ENCODE data around the gene SECTM1.

Gene SECTM1

DNA sequence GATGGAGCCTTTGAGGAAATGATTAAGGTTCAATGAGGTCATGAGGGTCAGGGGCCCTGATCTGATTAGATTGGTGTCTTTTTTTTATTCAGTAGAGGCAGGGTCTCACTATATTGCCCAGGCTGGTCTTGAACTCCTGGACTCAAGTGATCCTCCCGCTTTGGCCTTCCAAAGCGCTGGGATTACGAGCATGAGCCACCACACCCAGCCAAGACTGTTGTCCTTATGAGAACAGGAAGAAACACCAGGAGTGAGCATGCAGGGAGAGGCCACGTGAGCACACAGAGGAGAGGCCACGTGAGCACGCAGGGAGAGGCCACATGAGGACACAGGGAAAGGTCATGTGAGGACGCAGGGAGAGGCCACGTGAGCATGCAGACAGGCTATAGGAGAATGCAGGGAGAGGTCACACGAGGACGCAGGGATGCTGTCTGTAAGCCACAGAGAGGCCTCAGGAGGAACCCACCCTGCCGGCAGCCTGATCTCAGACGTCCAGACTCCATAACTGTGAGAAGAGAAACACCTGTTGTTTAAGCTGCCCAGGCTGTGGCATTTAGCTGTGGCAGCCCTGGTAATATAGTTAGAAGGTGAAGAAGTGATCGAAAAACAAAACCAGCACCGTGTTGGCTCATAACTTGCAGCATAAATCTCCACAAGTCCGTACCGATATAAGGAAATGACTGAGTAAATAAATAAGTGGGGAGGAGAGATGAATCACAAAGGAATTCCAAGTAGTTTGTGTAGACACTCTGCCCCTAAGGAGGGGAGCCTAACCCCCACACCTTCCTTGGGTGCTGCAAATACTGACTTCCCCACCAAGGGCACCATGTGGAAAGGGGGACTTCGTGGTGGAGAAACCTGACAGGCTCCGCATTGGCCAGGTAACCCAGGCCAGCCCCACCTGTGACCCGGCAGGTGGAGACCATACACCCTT lies 45.4 kb downstream of the SECTM1 start:
- in situ Hi-C loops (cut with MboI; ENCODE audit: low sequenced_read_pairs, unreplicated experiment) = no loop called here
- TF ChIP-seq, protein P1, sequence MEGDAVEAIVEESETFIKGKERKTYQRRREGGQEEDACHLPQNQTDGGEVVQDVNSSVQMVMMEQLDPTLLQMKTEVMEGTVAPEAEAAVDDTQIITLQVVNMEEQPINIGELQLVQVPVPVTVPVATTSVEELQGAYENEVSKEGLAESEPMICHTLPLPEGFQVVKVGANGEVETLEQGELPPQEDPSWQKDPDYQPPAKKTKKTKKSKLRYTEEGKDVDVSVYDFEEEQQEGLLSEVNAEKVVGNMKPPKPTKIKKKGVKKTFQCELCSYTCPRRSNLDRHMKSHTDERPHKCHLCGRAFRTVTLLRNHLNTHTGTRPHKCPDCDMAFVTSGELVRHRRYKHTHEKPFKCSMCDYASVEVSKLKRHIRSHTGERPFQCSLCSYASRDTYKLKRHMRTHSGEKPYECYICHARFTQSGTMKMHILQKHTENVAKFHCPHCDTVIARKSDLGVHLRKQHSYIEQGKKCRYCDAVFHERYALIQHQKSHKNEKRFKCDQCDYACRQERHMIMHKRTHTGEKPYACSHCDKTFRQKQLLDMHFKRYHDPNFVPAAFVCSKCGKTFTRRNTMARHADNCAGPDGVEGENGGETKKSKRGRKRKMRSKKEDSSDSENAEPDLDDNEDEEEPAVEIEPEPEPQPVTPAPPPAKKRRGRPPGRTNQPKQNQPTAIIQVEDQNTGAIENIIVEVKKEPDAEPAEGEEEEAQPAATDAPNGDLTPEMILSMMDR (IDR thresholded peaks at IDR 0.05; ENCODE audit: borderline replicate concordance, control extremely low read depth, extremely low read depth, insufficient read depth, missing control alignments) = no peak
- no peak for DNase-seq (ENCODE audit: low spot score)

DNA sequence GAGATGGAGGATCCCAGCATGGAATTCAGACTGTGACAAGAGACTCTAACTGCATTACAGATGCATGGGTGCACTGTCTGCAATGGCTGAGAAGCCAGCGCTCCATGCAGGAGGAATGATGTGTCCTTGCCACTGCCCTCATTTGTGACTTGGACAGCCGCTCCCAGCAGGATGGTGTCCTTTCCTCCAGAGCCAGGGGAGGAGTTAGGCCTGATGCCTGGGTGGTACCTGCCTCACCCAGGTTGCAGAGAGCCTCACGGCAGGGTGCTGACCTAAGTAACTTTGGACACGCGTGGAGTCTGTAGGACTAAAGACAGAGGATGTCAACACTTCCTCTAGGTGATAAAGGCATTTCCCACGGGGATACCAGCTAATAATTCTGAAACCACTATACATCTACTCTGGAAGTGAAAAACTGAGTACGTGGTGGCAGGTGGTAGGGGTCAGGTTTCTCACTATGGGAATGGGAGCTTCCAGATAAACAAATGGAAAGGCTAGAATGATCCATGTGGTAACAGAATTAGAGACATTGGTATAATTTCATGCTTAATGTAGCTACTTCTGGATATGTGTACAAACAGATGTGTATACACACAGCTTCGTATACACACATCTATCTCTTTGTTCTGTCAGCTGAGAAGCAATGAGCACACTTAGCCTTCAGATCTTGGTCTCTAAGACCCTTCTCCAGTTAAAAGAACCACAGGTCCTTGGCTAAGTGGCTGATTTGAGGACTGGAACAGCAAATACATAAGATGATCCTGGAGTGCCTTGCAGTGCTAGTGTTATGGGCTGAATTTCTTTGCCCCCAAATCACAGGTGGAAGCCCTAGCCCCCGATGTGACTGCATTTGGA lies 46.3 kb downstream of the SECTM1 start:
- DNase-seq (ENCODE audit: low spot score) = no peak
- TF ChIP-seq, protein P1 (IDR thresholded peaks at IDR 0.05; ENCODE audit: borderline replicate concordance, control extremely low read depth, extremely low read depth, insufficient read depth, missing control alignments) = no peak
- in situ Hi-C loops (cut with MboI; ENCODE audit: low sequenced_read_pairs, unreplicated experiment) = no loop called here

DNA sequence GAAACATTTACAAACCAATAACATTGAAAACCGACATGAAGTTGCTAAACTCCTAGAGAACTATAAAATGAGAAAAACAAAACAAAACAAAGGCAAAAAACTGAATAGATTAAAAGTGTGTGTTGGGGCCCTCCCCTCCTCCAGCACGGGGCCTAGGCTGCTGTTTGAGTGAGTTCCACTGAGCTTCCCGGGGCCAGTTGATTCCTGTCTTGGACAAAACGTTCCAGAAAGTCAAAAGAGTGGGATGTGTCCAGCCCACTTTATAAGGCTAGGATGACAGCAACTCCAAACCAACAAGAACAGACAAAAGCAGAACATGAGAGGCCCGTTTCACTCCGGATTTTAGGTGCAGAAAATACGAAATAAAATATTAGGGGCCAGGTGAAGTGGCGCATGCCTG lies 48.4 kb downstream of the SECTM1 start:
- in situ Hi-C loops (cut with MboI; ENCODE audit: low sequenced_read_pairs, unreplicated experiment) = no loop called here
- DNase-seq (ENCODE audit: low spot score) = no peak

DNA sequence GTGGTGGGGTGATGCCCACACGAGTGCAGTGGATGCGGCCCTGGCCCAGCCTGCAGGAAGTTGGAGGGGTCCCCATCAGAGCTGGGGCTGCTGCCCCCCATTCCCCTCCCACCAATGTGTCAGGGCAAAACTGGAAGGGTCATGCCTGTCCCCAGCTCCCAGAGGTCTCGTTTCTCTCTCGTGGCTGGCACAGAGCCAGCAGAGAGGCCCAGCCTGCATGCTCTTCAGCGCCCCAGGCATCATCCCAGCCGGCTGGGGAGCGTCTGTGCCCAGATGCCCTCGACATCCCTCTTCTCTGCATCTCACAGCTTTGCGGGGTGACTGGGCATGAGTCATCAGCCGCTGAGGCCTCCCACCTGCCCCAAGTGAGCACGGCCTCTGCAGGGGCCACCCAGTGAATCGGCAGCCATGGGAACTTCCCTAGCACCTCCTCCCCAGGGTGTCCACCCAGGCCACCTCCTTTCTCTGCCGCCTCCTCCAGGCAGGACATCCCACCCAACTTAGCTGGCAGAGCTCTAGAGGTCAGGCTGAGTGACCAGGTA lies 50.3 kb downstream of the SECTM1 start:
- in situ Hi-C loops (cut with MboI; ENCODE audit: low sequenced_read_pairs, unreplicated experiment) = no loop called here
- TF ChIP-seq, protein P1 (IDR thresholded peaks at IDR 0.05; ENCODE audit: borderline replicate concordance, control extremely low read depth, extremely low read depth, insufficient read depth, missing control alignments) = no peak
- DNase-seq (ENCODE audit: low spot score) = no peak

More for the DNA sequence above, 48.4 kb downstream of the SECTM1 start:
- TF ChIP-seq, protein P1 (IDR thresholded peaks at IDR 0.05; ENCODE audit: borderline replicate concordance, control extremely low read depth, extremely low read depth, insufficient read depth, missing control alignments) = no peak

DNA sequence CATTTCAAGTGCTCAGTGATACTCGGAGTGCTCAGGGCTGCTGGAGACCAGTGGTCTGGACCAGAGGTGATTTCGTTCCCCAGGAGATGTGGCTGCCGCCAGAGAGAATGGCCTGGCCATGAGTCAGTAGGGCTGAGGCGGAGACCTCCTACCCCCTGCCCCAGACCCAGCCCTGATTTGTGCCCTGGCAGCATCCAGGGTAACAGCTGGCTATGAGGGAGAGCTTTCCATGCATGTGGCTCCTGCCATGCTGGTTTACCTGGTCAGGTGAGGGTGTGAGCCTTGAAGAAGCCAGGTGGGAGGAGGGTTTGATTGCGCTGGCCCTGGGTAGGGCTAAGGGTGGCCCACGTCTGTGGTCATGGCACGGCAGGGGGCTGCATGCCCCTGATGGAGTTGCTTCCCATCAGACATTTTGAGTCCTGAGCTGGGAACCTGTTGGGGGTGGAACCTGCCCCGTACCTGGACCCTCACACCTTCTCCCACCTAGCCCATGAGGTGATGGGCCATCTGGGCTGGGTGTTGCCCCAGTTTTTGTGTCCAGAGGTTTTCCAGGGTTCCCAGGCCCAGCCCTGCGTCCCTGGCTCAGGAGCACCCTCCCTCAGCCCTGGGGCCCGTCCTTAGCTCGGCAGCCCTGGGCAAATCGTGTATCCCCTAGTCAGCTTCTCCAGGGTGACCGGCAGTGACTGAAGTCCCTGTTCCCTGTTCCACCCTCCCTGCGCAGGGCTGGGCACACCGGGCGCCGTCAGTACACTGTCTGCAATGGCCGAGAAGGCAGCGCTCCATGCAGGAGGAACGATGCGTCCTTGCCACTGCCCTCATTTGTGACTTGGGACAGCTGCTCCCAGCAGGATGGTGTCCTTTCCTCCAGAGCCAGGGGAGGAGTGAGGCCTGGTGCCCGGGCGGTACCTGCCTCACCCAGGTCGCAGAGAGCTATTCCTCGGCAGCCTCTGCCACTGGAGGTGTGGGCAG lies 51.0 kb downstream of the SECTM1 start:
- TF ChIP-seq, protein P1 (IDR thresholded peaks at IDR 0.05; ENCODE audit: borderline replicate concordance, control extremely low read depth, extremely low read depth, insufficient read depth, missing control alignments) = no peak
- in situ Hi-C loops (cut with MboI; ENCODE audit: low sequenced_read_pairs, unreplicated experiment) = no loop called here
- DNase-seq (ENCODE audit: low spot score) = no peak
